Keratinocyte (primary cell): ENCODE data around the gene WDR7. TPM values are rescaled to one million over a fixed set of nuclear protein-coding genes. Genes with fewer than 3 reads are reported as not detected.

ENCODE experiments used
- DNase-seq: peaks from one replicate; pipeline ENCODE4 v3.0.0-alpha.2; 2011; ENCODE audit warnings: low read depth, missing footprints, low spot score
- FAIRE-seq: peaks from 2 replicates; lab custom pipeline; 2011; peaks lifted over from hg19 to GRCh38; lab: Jason Lieb, UNC
- H2AFZ ChIP-seq: 2 replicates; pipeline ENCODE4 v1.6.0; 2012; ENCODE audit warnings: low read length, control low read depth, inconsistent platforms; ENCODE audit not compliant: control insufficient read depth
- H3K27ac ChIP-seq: 2 replicates; pipeline ENCODE4 v1.5.1; 2011; ENCODE audit warnings: low read length; ENCODE audit not compliant: control insufficient read depth, insufficient read depth
- H3K27me3 ChIP-seq: 3 replicates; pipeline ENCODE4 v1.6.0; 2011; ENCODE audit warnings: low read length; ENCODE audit not compliant: control insufficient read depth, insufficient read depth; ENCODE audit errors: extremely low read depth
- H3K36me3 ChIP-seq, 2 experiments: 2 replicates in 1 of 2; 3 replicates in 1 of 2; pipeline ENCODE4 v1.5.1; 2011; ENCODE audit warnings: low read length in 2 of 2, mild to moderate bottlenecking in 1 of 2; ENCODE audit not compliant: control insufficient read depth in 2 of 2, insufficient read depth in 2 of 2; ENCODE audit errors: extremely low read depth in 1 of 2
- H3K4me1 ChIP-seq: 3 replicates; pipeline ENCODE4 v1.5.1; 2011; ENCODE audit warnings: low read length; ENCODE audit not compliant: control insufficient read depth, insufficient read depth; ENCODE audit errors: extremely low read depth
- H3K4me2 ChIP-seq: 3 replicates; pipeline ENCODE4 v1.6.0; 2011; ENCODE audit warnings: low read depth, low read length; ENCODE audit not compliant: control insufficient read depth, insufficient read depth; ENCODE audit errors: extremely low read depth
- H3K4me3 ChIP-seq, 3 experiments: fragments of 200-600 bp in 1 of 3; sonication (generic) in 1 of 3; 2 replicates in 2 of 3; 3 replicates in 1 of 3; pipeline ENCODE4 v1.5.1; 2011 to 2016; ENCODE audit warnings: low read length in 3 of 3, mild to moderate bottlenecking in 3 of 3, control low read depth in 2 of 3, inconsistent platforms in 1 of 3, low read depth in 1 of 3, mixed read lengths in 1 of 3, mixed run types in 1 of 3, moderate library complexity in 1 of 3; ENCODE audit not compliant: control insufficient read depth in 2 of 3, insufficient read depth in 2 of 3; ENCODE audit errors: extremely low read depth in 1 of 3
- H3K79me2 ChIP-seq: 2 replicates; pipeline ENCODE4 v1.6.0; 2012; ENCODE audit warnings: low read length; ENCODE audit not compliant: control insufficient read depth, insufficient read depth
- H3K9ac ChIP-seq: 3 replicates; pipeline ENCODE4 v1.6.0; 2011; ENCODE audit warnings: low read length; ENCODE audit not compliant: control insufficient read depth, insufficient read depth; ENCODE audit errors: extremely low read depth
- H3K9me1 ChIP-seq: 3 replicates; pipeline ENCODE4 v1.6.0; 2011; ENCODE audit warnings: low read length; ENCODE audit not compliant: control insufficient read depth, insufficient read depth; ENCODE audit errors: extremely low read depth
- H3K9me3 ChIP-seq: 2 replicates; pipeline ENCODE4 v1.5.1; 2012; ENCODE audit warnings: low read depth, low read length; ENCODE audit not compliant: control insufficient read depth
- H4K20me1 ChIP-seq: 3 replicates; pipeline ENCODE4 v1.6.0; 2011; ENCODE audit warnings: low read length; ENCODE audit not compliant: control insufficient read depth, insufficient read depth; ENCODE audit errors: extremely low read depth
- EZH2 ChIP-seq: IDR thresholded peaks from one replicate; pipeline ENCODE4 v1.6.1; 2012; ENCODE audit warnings: inconsistent platforms, mild to moderate bottlenecking, low read length, moderate library complexity
- dilution Hi-C: fragments of 300-500 bp; cut with MboI; formaldehyde crosslinking; loops from one replicate; pipeline ENCODE4 v1.7.0; 2020; ENCODE audit warnings: low sequenced_read_pairs; ENCODE audit not compliant: extremely low pct_ligation_motif_present
- polyA plus RNA-seq, 5 experiments: library from polyadenylated mRNA; depleted of rRNA in 3 of 5; stranded (reverse) in 3 of 5; stranded (forward) in 1 of 5; unstranded in 1 of 5; fragments of >200 nt; gene quantifications; 1 replicate in 1 of 5; 2 replicates in 3 of 5; 3 replicates in 1 of 5; pipeline versions ENCODE4 v1.2.1 to v1.2.3, GENCODE V29; 2011 to 2012; ENCODE audit warnings: missing spikeins in 2 of 5, low read depth in 1 of 5, low replicate concordance in 1 of 5
- TF ChIP-seq, protein P1 (sequence below), 3 experiments: IDR thresholded peaks in 1 of 3; conservative IDR thresholded peaks in 1 of 3; optimal IDR thresholded peaks in 1 of 3; 2 replicates in 2 of 3; 3 replicates in 1 of 3; pipeline versions ENCODE3 to v1.5.1; 2011; ENCODE audit warnings: low read length in 3 of 3, mild to moderate bottlenecking in 3 of 3, moderate library complexity in 2 of 3, control low read depth in 1 of 3, inconsistent platforms in 1 of 3; ENCODE audit not compliant: insufficient read depth in 2 of 3; ENCODE audit errors: extremely low read depth in 1 of 3

WDR7 gene
- polyA plus RNA-seq, 1 donor (not counting 4 experiments of a cell fraction or from before 2014, with no cell fraction given) = 6.9 TPM

DNA sequence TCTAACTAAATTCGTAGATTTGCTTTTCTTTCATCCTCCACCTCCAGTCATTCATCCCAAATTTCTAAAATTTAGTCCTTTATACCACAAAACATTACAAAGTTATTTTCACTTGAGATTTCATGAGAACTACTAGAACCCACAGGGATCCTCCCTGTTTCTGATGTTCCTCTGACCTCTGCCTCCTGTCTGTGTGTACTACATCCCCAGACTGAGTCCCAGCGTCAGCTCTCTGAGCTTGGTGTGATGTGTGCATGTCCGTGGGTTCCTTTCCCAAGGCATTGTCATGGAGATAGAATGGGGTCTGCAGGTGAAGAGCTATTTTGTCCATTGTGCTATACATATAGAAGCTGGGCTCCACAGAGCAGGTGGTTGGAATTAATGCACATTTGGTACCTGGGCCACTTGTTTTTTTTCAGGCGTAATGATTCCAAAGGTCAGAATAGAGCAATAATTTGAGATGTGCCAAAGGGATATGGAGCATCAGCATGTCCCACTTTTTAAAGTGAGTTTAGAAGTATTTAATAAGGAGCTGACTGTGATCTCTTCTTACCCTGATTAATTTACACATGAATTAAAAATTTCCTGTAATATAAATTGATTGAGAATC is 344.5 kb downstream of the WDR7 start:
- DNase-seq (no peak), FAIRE-seq (no peak)
- Histone ChIP-seq H2AFZ (no peak overlapping the region), H3K4me2 (no peak overlapping the region), H3K9ac (no peak overlapping the region), H3K9me1 (no peaks in the 10 kb centered on the region), H3K27ac (no peak overlapping the region), H3K36me3 (no peaks in the 10 kb centered on the region), H3K79me2 (no peaks in the 10 kb centered on the region), H4K20me1 (no peaks in the 10 kb centered on the region), H3K9me3 (no peaks in the 10 kb centered on the region), H3K4me1 (peaks cover 5% of the 10 kb centered on the region), H3K4me3 (no peak overlapping the region), H3K27me3 (no peaks in the 10 kb centered on the region)
- no peak for TF ChIP-seq EZH2
- TF ChIP-seq, protein P1, sequence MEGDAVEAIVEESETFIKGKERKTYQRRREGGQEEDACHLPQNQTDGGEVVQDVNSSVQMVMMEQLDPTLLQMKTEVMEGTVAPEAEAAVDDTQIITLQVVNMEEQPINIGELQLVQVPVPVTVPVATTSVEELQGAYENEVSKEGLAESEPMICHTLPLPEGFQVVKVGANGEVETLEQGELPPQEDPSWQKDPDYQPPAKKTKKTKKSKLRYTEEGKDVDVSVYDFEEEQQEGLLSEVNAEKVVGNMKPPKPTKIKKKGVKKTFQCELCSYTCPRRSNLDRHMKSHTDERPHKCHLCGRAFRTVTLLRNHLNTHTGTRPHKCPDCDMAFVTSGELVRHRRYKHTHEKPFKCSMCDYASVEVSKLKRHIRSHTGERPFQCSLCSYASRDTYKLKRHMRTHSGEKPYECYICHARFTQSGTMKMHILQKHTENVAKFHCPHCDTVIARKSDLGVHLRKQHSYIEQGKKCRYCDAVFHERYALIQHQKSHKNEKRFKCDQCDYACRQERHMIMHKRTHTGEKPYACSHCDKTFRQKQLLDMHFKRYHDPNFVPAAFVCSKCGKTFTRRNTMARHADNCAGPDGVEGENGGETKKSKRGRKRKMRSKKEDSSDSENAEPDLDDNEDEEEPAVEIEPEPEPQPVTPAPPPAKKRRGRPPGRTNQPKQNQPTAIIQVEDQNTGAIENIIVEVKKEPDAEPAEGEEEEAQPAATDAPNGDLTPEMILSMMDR (optimal IDR thresholded peaks at IDR 0.05 in 1 of 3, IDR thresholded peaks at IDR 0.05 in 1 of 3, conservative IDR thresholded peaks at IDR 0.05 in 1 of 3; ENCODE audit: extremely low read depth in 1 of 3, insufficient read depth in 2 of 3, low read length in 3 of 3) = no peak
- dilution Hi-C loops = no loop called here

DNA sequence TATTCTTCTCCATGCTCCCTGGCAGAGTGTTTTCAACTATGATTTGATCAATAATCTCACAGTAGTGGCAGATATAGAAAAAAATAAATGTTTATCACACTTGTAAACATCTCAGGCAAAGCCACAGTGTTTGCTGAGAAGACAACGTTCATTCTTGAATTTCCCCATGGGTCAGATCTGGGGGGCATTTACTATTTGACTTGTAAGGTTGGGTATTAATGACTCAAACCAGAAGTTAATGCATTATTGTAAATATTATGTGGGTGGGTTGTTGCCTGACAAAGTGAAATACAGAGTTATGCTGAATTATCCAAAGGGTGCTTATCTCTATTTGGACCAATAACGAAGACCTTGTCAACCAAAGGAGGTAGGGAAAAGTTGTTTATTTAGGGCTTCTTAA is 346.0 kb downstream of the WDR7 start:
- no peak for DNase-seq
- no peaks in the 10 kb centered on the region for H4K20me1 ChIP-seq
- peaks cover 5% of the 10 kb centered on the region for H3K4me1 ChIP-seq
- no peak overlapping the region for H3K9ac ChIP-seq
- no peak for FAIRE-seq
- H3K36me3 ChIP-seq = no peaks in the 10 kb centered on the region
- H3K27ac ChIP-seq = no peak overlapping the region
- no peaks in the 10 kb centered on the region for H3K27me3 ChIP-seq
- H3K9me3 ChIP-seq = no peaks in the 10 kb centered on the region
- H3K4me2 ChIP-seq = no peak overlapping the region
- dilution Hi-C loops = no loop called here
- no peak overlapping the region for H3K4me3 ChIP-seq
- no peaks in the 10 kb centered on the region for H3K79me2 ChIP-seq
- no peak overlapping the region for H2AFZ ChIP-seq
- no peaks in the 10 kb centered on the region for H3K9me1 ChIP-seq
- TF ChIP-seq, protein P1 (optimal IDR thresholded peaks at IDR 0.05 in 1 of 3, IDR thresholded peaks at IDR 0.05 in 1 of 3, conservative IDR thresholded peaks at IDR 0.05 in 1 of 3; ENCODE audit: extremely low read depth in 1 of 3, insufficient read depth in 2 of 3, low read length in 3 of 3) = no peak
- no peak for TF ChIP-seq EZH2
